Osteocyte (in vitro differentiated cells): ENCODE results near the gene ANKRD28. TPM values are rescaled to one million over a fixed set of nuclear protein-coding genes. Genes with fewer than 3 reads are reported as not detected.

ENCODE experiments used
- DNase-seq: peaks from one replicate; pipeline ENCODE4 v3.0.0; 2021; ENCODE audit warnings: mixed read lengths; ENCODE audit not compliant: unreplicated experiment; ENCODE audit errors: extremely low spot score
- H3K27ac Mint-ChIP-seq: one replicate; pipeline ENCODE4 v1.8.0; 2021; ENCODE audit warnings: mild to moderate bottlenecking, mixed read lengths; ENCODE audit not compliant: unreplicated experiment
- H3K27me3 Mint-ChIP-seq: one replicate; pipeline ENCODE4 v1.8.0; 2021; ENCODE audit warnings: mixed read lengths; ENCODE audit not compliant: unreplicated experiment
- H3K36me3 Mint-ChIP-seq: one replicate; pipeline ENCODE4 v1.8.0; 2021; ENCODE audit warnings: mixed read lengths; ENCODE audit not compliant: unreplicated experiment
- H3K4me1 Mint-ChIP-seq: one replicate; pipeline ENCODE4 v1.8.0; 2021; ENCODE audit warnings: mixed read lengths; ENCODE audit not compliant: unreplicated experiment
- H3K4me3 Mint-ChIP-seq: one replicate; pipeline ENCODE4 v1.8.0; 2021; ENCODE audit warnings: mild to moderate bottlenecking, moderate library complexity, mixed read lengths; ENCODE audit not compliant: unreplicated experiment
- H3K9me3 Mint-ChIP-seq: one replicate; pipeline ENCODE4 v1.8.0; 2021; ENCODE audit warnings: mixed read lengths; ENCODE audit not compliant: unreplicated experiment
- CTCF ChIP-seq: fragments of 200-600 bp; sonication (generic); IDR thresholded peaks from 2 replicates; pipeline ENCODE4 v1.5.0; 2021; ENCODE audit warnings: antibody characterized with exemption, mild to moderate bottlenecking, moderate library complexity
- total RNA-seq: library from RNA; stranded (reverse); gene quantifications from 2 replicates; pipeline ENCODE4 v1.2.1, GENCODE V29; 2021

The ANKRD28 gene
- total RNA-seq, 1 donor from 2014 or later = 151 TPM

GRCh38 chr3:15654891-15655290, 142.9 kb downstream of the ANKRD28 start:
- H3K27me3 Mint-ChIP-seq = no peaks in the 10 kb centered on the region
- TF ChIP-seq CTCF = no peak
- H3K27ac Mint-ChIP-seq = no peak overlapping the region
- peaks cover 23% of the 10 kb centered on the region for H3K4me1 Mint-ChIP-seq
- peaks cover 5% of the 10 kb centered on the region for H3K36me3 Mint-ChIP-seq
- no peak overlapping the region for H3K4me3 Mint-ChIP-seq
- DNase-seq = no peak
- peaks cover 4% of the 10 kb centered on the region for H3K9me3 Mint-ChIP-seq

- peaks cover 8% of the 10 kb centered on the region for H3K9me3 Mint-ChIP-seq
- H3K4me1 Mint-ChIP-seq = peaks cover 24% of the 10 kb centered on the region
- H3K27me3 Mint-ChIP-seq = no peaks in the 10 kb centered on the region
- TF ChIP-seq CTCF = no peak
- H3K27ac Mint-ChIP-seq = no peak overlapping the region
- no peak overlapping the region for H3K4me3 Mint-ChIP-seq
- H3K36me3 Mint-ChIP-seq = peaks cover 5% of the 10 kb centered on the region
- no peak for DNase-seq
These were observed 143.7 kb downstream of the ANKRD28 start for GRCh38 chr3:15654127-15654526.

GRCh38 chr3:15653321-15653720, 144.5 kb downstream of the ANKRD28 start:
- Mint-ChIP-seq H3K27me3 (no peaks in the 10 kb centered on the region), H3K9me3 (peaks cover 8% of the 10 kb centered on the region), H3K4me3 (no peak overlapping the region), H3K4me1 (peaks cover 30% of the 10 kb centered on the region), H3K27ac (no peak overlapping the region), H3K36me3 (peaks cover 5% of the 10 kb centered on the region)
- no peak for TF ChIP-seq CTCF
- DNase-seq = no peak

- H3K27me3 Mint-ChIP-seq = no peaks in the 10 kb centered on the region
- DNase-seq = no peak
- H3K4me1 Mint-ChIP-seq = peaks cover 49% of the 10 kb centered on the region
- no peak for TF ChIP-seq CTCF
- peaks cover 8% of the 10 kb centered on the region for H3K9me3 Mint-ChIP-seq
- no peak overlapping the region for H3K27ac Mint-ChIP-seq
- H3K36me3 Mint-ChIP-seq = peaks cover 5% of the 10 kb centered on the region
- no peak overlapping the region for H3K4me3 Mint-ChIP-seq
These were observed 146.4 kb downstream of the ANKRD28 start for GRCh38 chr3:15651396-15651795.

GRCh38 chr3:15649858-15650257, 147.9 kb downstream of the ANKRD28 start:
- no peaks in the 10 kb centered on the region for H3K27me3 Mint-ChIP-seq
- TF ChIP-seq CTCF = no peak
- H3K27ac Mint-ChIP-seq = peak overlapping the region; percentile 82
- peaks cover 2% of the 10 kb centered on the region for H3K36me3 Mint-ChIP-seq
- no peak for DNase-seq
- peaks cover 4% of the 10 kb centered on the region for H3K9me3 Mint-ChIP-seq
- H3K4me1 Mint-ChIP-seq = peaks cover 63% of the 10 kb centered on the region
- no peak overlapping the region for H3K4me3 Mint-ChIP-seq
